ENCODE measurements around the gene HAT1.
"Not testable (repeated sequence)": the region's sequence is repeated elsewhere in the genome, so short reads cannot be mapped to it uniquely, and the experiment has no call there.

Gene HAT1

GRCh38 chr2:171983924-171984323, 61.7 kb downstream of the HAT1 start:
- not testable (repeated sequence) for DNase-seq

GRCh38 chr2:171985076-171985475, 62.8 kb downstream of the HAT1 start:
- DNase-seq = no peak

- no peak for DNase-seq
Observed at GRCh38 chr2:171986778-171987177, 64.5 kb downstream of the HAT1 start.

- peak; percentile 7 for DNase-seq
Observed at GRCh38 chr2:171991027-171991426, 68.8 kb downstream of the HAT1 start.

- DNase-seq = no peak
Observed at GRCh38 chr2:171995586-171995985, 73.3 kb downstream of the HAT1 start.

- no peak for DNase-seq
Observed at GRCh38 chr2:171996021-171996420, 73.8 kb downstream of the HAT1 start.

- not testable (repeated sequence) for DNase-seq
Observed at GRCh38 chr2:171997031-171997430, 74.8 kb downstream of the HAT1 start.

- peak; percentile 50 for DNase-seq
Observed at GRCh38 chr2:171999161-171999560, 76.9 kb downstream of the HAT1 start.

- DNase-seq = peak; percentile 78
Observed at GRCh38 chr2:171999604-172000469, 77.6 kb downstream of the HAT1 start, which contains the start of gene METAP1D. TSS of gene METAP1D (plus strand) at chr2:171999953. CDS start at chr2:171999970, 17 bp downstream.

- no peak for DNase-seq
Observed at GRCh38 chr2:172000696-172001361, 78.6 kb downstream of the HAT1 start.

- DNase-seq = no peak
Observed at GRCh38 chr2:172007372-172007771, 85.1 kb downstream of the HAT1 start.

- DNase-seq = no peak
Observed at GRCh38 chr2:172009823-172010222, 87.6 kb downstream of the HAT1 start.

GRCh38 chr2:172011812-172012575, 89.7 kb downstream of the HAT1 start:
- no peak for DNase-seq

GRCh38 chr2:172012677-172013391, 90.6 kb downstream of the HAT1 start:
- DNase-seq = no peak

GRCh38 chr2:172013396-172013795, 91.1 kb downstream of the HAT1 start:
- no peak for DNase-seq

GRCh38 chr2:172021074-172021931, 99.0 kb downstream of the HAT1 start:
- no peak for DNase-seq

- DNase-seq = peak; percentile 42
Observed at GRCh38 chr2:172021955-172022354, 99.7 kb downstream of the HAT1 start.

- no peak for DNase-seq
Observed at GRCh38 chr2:172031536-172031935, 109.3 kb downstream of the HAT1 start.

Data from DMS79 treated with DMSO at 0.1 percent for 48 hours (cell line).